HG02970 (cell line): ENCODE measurements around the gene LBR.
"Not testable (repeated sequence)": the region's sequence is repeated elsewhere in the genome, so short reads cannot be mapped to it uniquely, and the experiment has no call there.

ENCODE experiments used
- ATAC-seq: cut with Tn5 transposase; IDR thresholded peaks from one replicate; pipeline ENCODE4 v1.9.1; 2021; ENCODE audit warnings: mild to moderate bottlenecking, moderate library complexity, moderate number of reproducible peaks; ENCODE audit not compliant: unreplicated experiment, low FRiP score

Gene LBR

GRCh38 chr1:225427235-225428067 is at the start of gene LBR:
Gene LBR (minus strand): TSS chr1:225428038. CDS start chr1:225424075, 3,963 bp downstream.
- ATAC-seq = peak; percentile 47

GRCh38 chr1:225477296-225477911 is 49.6 kb upstream of the LBR start:
- no peak for ATAC-seq

GRCh38 chr1:225476538-225476988 is 48.7 kb upstream of the LBR start:
- no peak for ATAC-seq

- no peak for ATAC-seq
Observed at GRCh38 chr1:225476100-225476511, 48.3 kb upstream of the LBR start.

GRCh38 chr1:225474986-225475820 is 47.4 kb upstream of the LBR start:
- ATAC-seq = peak; percentile 78

- ATAC-seq = no peak
Observed at GRCh38 chr1:225474439-225474985, 46.7 kb upstream of the LBR start.

- ATAC-seq = not testable (repeated sequence)
Observed at GRCh38 chr1:225473676-225474438, 46.0 kb upstream of the LBR start.

- ATAC-seq = not testable (repeated sequence)
Observed at GRCh38 chr1:225473266-225473665, 45.4 kb upstream of the LBR start.

- ATAC-seq = no peak
Observed at GRCh38 chr1:225471453-225472301, 43.8 kb upstream of the LBR start.

- ATAC-seq = no peak
Observed at GRCh38 chr1:225471109-225471452, 43.2 kb upstream of the LBR start.

GRCh38 chr1:225470211-225471108 is 42.6 kb upstream of the LBR start:
- no peak for ATAC-seq

GRCh38 chr1:225469051-225469450 is 41.2 kb upstream of the LBR start:
- ATAC-seq = no peak

GRCh38 chr1:225468270-225469020 is 40.6 kb upstream of the LBR start:
- ATAC-seq = no peak

- ATAC-seq = peak; percentile 91
Observed at GRCh38 chr1:225467193-225468020, 39.6 kb upstream of the LBR start.

GRCh38 chr1:225466848-225467192 is 39.0 kb upstream of the LBR start:
- no peak for ATAC-seq

GRCh38 chr1:225465793-225466517 is 38.1 kb upstream of the LBR start:
- no peak for ATAC-seq
